HFFc6 (cell line): Measurements from ENCODE around the gene TCAIM. TPM values are rescaled to one million over a fixed set of nuclear protein-coding genes. Genes with fewer than 3 reads are reported as not detected.

Source experiments
- DNase-seq: peaks from one replicate; pipeline ENCODE4 v3.0.0-alpha.2; 2018
- H3K27ac Mint-ChIP-seq: 2 replicates; pipeline ENCODE4 v1.8.0; 2020; ENCODE audit warnings: mild to moderate bottlenecking, mixed read lengths
- H3K27me3 Mint-ChIP-seq: 2 replicates; pipeline ENCODE4 v1.8.0; 2021; ENCODE audit warnings: mild to moderate bottlenecking, moderate library complexity, mixed read lengths; ENCODE audit not compliant: insufficient read depth
- H3K36me3 Mint-ChIP-seq: 2 replicates; pipeline ENCODE4 v1.8.0; 2021; ENCODE audit warnings: low read depth, mixed read lengths
- H3K4me1 Mint-ChIP-seq: 2 replicates; pipeline ENCODE4 v1.8.0; 2020; ENCODE audit warnings: low read depth, mixed read lengths
- H3K4me3 Mint-ChIP-seq: 2 replicates; pipeline ENCODE4 v1.8.0; 2020; ENCODE audit warnings: mild to moderate bottlenecking, moderate library complexity, mixed read lengths
- H3K9me3 Mint-ChIP-seq: 2 replicates; pipeline ENCODE4 v1.8.0; 2020; ENCODE audit warnings: mild to moderate bottlenecking, mixed read lengths
- CTCF ChIP-seq: fragments of 200-600 bp; sonication (generic); IDR thresholded peaks from 2 replicates; pipeline ENCODE4 v1.5.0; 2021; ENCODE audit warnings: antibody characterized with exemption, mild to moderate bottlenecking
- total RNA-seq, 6 experiments: library from RNA; stranded (reverse); fragmentation: NEBNext Ultra II Directional; extraction: Animal tissue kit (Norgen Biotek cat#: 25700); gene quantifications; 2 replicates in 1 of 6; 3 replicates in 5 of 6; pipeline ENCODE4 v1.2.3, GENCODE V29; 2021

TCAIM gene
- total RNA-seq, 6 experiments from 2014 or later = 18.4 to 22.4 (median 20.4) TPM

- peaks cover 68% of the 10 kb centered on the region for H3K36me3 Mint-ChIP-seq
- peaks cover 5% of the 10 kb centered on the region for H3K27me3 Mint-ChIP-seq
- no peak for TF ChIP-seq CTCF
- no peak for DNase-seq
- peaks cover 28% of the 10 kb centered on the region for H3K9me3 Mint-ChIP-seq
- H3K4me1 Mint-ChIP-seq = no peaks in the 10 kb centered on the region
- H3K27ac Mint-ChIP-seq = no peak overlapping the region
- H3K4me3 Mint-ChIP-seq = no peak overlapping the region
Observed at GRCh38 chr3:44451441-44451840, 112.9 kb downstream of the TCAIM start.

DNA sequence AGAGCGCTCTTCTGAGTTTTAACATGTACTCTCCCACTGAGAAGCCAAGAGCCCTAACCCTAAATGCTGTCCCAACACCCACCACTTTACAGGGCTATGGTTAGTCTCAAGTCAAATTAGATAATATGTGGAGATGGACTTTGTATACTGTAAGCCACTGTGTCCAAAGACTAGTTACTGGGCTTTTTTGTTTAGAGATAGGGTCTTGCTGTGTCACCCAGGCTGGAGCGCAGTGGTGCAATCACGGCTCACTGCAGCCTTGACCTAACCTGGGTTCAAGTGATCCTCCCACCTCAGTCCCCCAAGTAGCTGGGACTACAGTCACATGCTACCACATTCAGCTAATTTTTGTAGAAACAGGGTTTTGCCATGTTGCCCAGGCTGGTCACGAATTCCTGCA lies 115.7 kb downstream of the TCAIM start:
- peaks cover under 1% of the 10 kb centered on the region; the same call in 1 of the 2 replicates for H3K9me3 Mint-ChIP-seq
- no peak for DNase-seq
- no peak overlapping the region for H3K27ac Mint-ChIP-seq
- peaks cover 47% of the 10 kb centered on the region for H3K36me3 Mint-ChIP-seq
- peaks cover 3% of the 10 kb centered on the region; the same call in 1 of the 2 replicates for H3K27me3 Mint-ChIP-seq
- H3K4me1 Mint-ChIP-seq = no peaks in the 10 kb centered on the region
- H3K4me3 Mint-ChIP-seq = no peak overlapping the region
- no peak for TF ChIP-seq CTCF

DNA sequence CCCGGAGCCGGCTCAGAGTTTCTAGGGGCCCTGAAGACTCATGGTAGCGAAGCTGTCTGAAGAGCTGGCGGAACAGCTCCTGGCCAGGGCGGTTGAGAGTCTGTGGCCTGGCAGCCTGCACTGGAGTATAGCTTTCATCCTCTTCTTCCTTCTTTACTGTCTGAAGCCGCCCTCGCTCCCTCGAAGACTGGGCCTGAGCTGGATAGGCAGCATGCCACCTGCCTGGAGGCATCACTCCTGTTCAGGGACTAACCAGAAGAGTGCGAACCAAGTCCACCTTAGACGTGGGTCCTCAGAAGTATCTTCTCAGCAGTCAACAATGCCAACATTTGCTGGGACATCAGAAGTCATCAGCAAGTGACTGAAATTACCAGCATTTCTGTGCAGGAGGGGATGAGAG lies 116.8 kb downstream of the TCAIM start:
- H3K4me3 Mint-ChIP-seq = no peak overlapping the region
- peaks cover 3% of the 10 kb centered on the region; the same call in 1 of the 2 replicates for H3K27me3 Mint-ChIP-seq
- H3K4me1 Mint-ChIP-seq = no peaks in the 10 kb centered on the region
- no peak overlapping the region for H3K27ac Mint-ChIP-seq
- no peak for DNase-seq
- H3K36me3 Mint-ChIP-seq = peaks cover 47% of the 10 kb centered on the region
- TF ChIP-seq CTCF = no peak
- H3K9me3 Mint-ChIP-seq = no peaks in the 10 kb centered on the region

Other genes starting within 250 kb of the TCAIM start
- gene TOPAZ1, start 96.9 kb upstream of the TCAIM start, total RNA-seq = not detected
- 10 to 100 TPM; 11.5 to 13.0 (median 12.5) TPM for gene ZNF445, start 138.9 kb downstream of the TCAIM start, total RNA-seq
- 1 to 10 TPM in 2 of 6 experiments, under 1 TPM in 4; 0.57 to 1.2 (median 0.94) TPM for gene ZKSCAN7, start 216.4 kb downstream of the TCAIM start, total RNA-seq
- gene ZNF660, start 246.2 kb downstream of the TCAIM start, total RNA-seq = under 1 TPM; 0.05 to 0.23 (median 0.14) TPM